ENCODE data around the gene MRPS10. TPM values are rescaled to one million over a fixed set of nuclear protein-coding genes. Genes with fewer than 3 reads are reported as not detected.

MRPS10 gene
- total RNA-seq, result 14.3 TPM

GRCh38 chr6:42217519-42218367 is at the start of gene MRPS10:
MRPS10 (minus strand) TSS chr6:42217861; CDS start chr6:42217849, 12 bp downstream.
- peak; percentile 67 to 96 (median 92) for DNase-seq (ENCODE audit: low read depth in 2 of 3, low spot score in 2 of 3)

- no peak for DNase-seq (ENCODE audit: low read depth in 2 of 3, low spot score in 2 of 3)
Measured at GRCh38 chr6:42266538-42266937, 48.9 kb upstream of the MRPS10 start.

DNA sequence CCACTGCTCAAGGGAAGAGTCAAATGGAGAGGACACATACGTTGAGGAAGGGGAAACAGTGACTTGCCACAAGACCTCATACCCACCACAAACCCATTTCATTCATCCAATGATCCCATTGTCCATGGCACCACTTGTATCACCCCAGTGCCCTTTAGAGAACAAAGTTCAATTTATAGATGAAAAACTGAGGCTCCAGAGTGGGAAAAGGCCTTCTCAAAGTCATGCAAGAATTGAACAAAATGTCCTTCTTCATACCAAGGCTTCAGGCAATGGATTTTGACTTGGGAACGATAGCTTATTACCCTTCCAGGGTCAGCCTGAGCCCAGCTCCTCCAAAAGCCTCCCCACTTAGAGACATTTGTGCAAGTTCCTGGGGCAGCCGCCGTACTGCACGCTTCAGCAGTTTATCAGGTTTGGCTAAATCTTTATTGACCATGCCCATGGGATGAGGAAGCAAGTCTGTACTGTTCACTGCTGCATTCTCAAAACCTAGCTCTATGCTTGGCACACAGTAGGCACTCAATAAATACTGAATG is 47.3 kb upstream of the MRPS10 start:
- no peak for DNase-seq (ENCODE audit: low read depth in 2 of 3, low spot score in 2 of 3)

DNA sequence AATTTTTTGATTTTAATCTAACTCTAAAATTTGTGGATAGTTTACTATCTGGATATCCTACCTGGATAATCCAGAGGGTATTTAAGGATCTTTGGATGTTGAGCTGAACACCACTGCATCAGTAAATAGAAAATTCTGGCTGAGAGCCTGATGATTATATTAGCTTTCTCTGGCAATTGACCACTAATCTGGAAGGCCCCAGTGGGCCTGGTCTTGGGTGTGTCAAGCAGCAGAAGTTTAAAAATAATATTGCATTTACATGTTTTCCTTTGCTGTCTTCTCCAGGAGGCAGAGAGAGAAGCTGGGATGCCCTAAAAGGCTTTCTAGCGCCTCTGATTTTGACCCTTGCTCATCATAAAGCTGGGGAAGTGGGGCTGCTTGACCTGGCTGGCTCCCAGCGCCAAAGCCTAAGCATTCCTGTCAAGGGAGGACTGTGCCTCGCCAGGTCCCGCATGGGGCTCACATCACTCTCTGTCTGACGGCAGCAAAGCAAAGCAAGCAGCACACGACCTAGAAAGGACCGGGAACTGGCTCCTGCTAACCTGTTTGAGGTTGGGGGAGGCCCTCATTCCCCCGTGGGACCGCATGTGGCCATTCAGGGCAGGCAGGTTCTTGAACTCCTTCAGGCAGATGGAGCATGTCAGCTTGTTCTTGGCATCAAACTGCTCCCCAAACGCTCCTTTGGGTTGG is 46.6 kb upstream of the MRPS10 start:
- no peak for DNase-seq (ENCODE audit: low read depth in 2 of 3, low spot score in 2 of 3)

- DNase-seq (ENCODE audit: low read depth in 2 of 3, low spot score in 2 of 3), result no peak
Measured at GRCh38 chr6:42263165-42263728, 45.6 kb upstream of the MRPS10 start.

DNA sequence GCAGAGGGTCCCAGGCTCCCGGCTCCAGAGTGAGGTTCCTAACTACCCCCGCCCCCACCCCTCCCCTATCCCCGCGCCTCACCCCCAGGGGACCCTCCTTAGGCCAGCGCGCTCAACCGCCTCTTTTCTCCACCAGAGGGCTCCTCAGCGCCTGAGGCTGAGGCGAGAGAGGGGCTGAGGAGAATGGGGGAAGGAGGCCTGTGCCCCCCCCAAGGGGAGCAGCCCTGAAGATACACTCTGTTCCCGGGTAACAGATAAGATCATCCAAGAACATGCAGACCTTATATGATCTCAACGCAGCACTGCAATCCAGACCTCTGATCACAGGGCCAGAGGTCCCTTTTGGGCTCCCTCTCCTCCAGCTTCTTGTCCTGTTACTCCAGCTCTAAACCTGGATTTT is 43.3 kb upstream of the MRPS10 start:
- DNase-seq (ENCODE audit: low read depth in 2 of 3, low spot score in 2 of 3), result peak in 2 of 3 donors; percentile 31 to 58

GRCh38 chr6:42260396-42260888 is 42.8 kb upstream of the MRPS10 start:
- no peak for DNase-seq (ENCODE audit: low read depth in 2 of 3, low spot score in 2 of 3)

- no peak for DNase-seq (ENCODE audit: low read depth in 2 of 3, low spot score in 2 of 3)
Measured at GRCh38 chr6:42259841-42260395, 42.3 kb upstream of the MRPS10 start.

DNA sequence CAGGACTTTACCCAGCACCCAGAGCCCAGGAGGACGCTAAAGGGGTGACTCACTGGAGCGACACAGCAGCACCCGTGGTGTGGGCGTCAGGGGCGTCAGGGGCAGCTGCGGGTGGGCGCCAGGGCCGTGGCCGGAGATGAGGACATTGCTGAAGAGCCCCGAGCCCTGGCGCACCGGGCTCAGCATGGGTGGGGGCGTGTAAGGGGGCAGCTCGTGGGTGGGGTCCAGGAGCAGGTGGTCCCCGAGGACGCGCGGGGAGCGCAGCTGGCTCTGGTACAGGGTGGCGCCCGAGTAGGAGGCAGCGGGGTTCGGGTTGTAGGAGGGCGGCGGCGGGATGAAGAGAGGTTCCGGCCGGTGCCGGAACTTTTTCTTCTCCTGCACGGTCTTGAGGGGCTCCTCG is 41.6 kb upstream of the MRPS10 start:
- no peak for DNase-seq (ENCODE audit: low read depth in 2 of 3, low spot score in 2 of 3)

DNA sequence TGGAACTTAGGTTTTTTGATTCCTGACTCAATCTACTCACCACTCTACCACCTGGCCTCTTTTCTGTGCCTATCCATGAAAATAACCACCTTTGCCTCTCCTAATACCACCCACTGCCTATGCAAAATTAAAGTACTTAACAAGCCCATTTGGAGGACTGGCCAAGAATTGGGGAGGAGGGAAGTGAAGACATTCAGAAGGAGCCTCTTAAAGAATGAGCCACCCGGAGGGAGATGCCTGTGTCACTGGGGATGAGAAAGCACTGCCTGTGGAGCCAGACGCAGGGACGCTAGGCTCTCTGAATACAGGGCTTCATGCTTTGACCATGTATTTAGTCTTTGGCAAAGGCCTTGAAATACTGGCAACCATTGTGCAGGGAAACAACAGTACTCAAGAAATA is 40.0 kb upstream of the MRPS10 start:
- DNase-seq (ENCODE audit: low read depth in 2 of 3, low spot score in 2 of 3), result no peak

- DNase-seq (ENCODE audit: low read depth in 2 of 3, low spot score in 2 of 3), result no peak
Measured at GRCh38 chr6:42257063-42257462, 39.4 kb upstream of the MRPS10 start.

- no peak for DNase-seq (ENCODE audit: low read depth in 2 of 3, low spot score in 2 of 3)
Measured at GRCh38 chr6:42255050-42255449, 37.4 kb upstream of the MRPS10 start.

- no peak for DNase-seq (ENCODE audit: low read depth in 2 of 3, low spot score in 2 of 3)
Measured at GRCh38 chr6:42254505-42254904, 36.8 kb upstream of the MRPS10 start.

DNA sequence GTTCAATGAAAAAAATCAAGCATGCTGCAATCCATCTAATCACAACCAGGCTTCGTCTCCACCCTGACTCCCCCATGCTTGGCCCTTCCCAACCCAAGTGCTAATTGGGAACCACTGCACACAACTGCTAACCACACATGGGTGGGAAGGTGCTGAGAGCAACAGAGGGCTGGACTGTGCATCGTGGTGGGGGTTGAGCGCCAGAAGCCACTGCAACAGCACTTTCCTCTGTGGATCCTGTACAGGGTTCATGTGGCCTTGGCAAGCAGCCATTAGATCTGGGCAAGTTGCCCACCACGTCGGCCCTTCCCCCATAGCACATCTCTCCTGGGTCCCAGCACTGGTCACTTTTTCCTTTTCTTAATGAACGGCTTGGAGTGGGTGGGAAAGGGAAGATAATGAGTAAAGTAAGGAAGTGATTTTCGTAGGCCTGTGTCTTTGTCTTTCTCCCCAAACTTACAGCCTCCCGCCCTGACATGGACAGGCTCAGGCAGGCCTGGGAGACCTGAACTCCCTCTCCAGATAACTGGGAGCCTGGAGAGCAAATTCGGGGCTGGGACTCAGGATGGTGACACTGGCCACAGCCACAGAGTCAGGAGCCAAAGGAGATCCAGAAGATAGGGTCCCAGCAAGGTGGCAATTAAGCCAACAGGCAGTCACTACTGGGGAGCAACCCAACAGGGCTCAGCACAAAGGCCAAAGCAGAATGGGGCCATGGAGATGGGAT is 34.4 kb upstream of the MRPS10 start:
- DNase-seq (ENCODE audit: low read depth in 2 of 3, low spot score in 2 of 3), result peak in 1 of 3 donors; percentile 9

GRCh38 chr6:42251500-42251899 is 33.8 kb upstream of the MRPS10 start:
- DNase-seq (ENCODE audit: low read depth in 2 of 3, low spot score in 2 of 3), result no peak

DNA sequence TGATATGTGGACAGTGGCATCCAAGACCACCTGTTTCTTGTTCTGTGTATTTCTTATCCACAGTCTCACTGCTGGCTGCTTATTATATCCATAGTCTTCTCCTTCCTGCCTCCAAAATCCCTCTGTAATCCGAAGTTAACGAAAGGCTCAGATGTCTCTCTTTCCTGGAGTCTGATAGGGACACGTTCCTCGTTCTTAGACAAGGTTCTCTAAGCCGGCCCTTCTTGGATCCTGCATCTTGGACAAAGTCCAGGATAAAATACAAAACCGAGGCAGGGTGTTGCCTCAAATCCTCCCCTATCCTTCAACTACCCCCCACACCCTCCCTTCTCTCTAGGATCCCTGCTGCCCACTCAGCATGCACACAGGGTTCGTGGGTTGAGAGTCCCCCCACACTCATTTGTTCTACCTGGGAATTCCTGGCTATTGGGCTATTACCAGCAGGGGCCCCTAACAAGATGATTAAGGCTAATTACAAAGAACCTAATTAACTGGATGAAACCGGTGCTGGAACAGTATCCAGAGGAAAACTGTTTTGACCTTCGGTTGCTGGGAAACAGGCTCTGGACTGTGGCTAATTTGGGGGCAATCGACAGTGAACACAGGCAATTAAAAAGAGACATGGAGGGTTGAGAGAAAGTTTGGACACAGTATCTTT is 32.7 kb upstream of the MRPS10 start:
- DNase-seq (ENCODE audit: low read depth in 2 of 3, low spot score in 2 of 3), result no peak

GRCh38 chr6:42249279-42249678 is 31.6 kb upstream of the MRPS10 start:
- no peak for DNase-seq (ENCODE audit: low read depth in 2 of 3, low spot score in 2 of 3)

- no peak for DNase-seq (ENCODE audit: low read depth in 2 of 3, low spot score in 2 of 3)
Measured at GRCh38 chr6:42243046-42243445, 25.4 kb upstream of the MRPS10 start.

DNA sequence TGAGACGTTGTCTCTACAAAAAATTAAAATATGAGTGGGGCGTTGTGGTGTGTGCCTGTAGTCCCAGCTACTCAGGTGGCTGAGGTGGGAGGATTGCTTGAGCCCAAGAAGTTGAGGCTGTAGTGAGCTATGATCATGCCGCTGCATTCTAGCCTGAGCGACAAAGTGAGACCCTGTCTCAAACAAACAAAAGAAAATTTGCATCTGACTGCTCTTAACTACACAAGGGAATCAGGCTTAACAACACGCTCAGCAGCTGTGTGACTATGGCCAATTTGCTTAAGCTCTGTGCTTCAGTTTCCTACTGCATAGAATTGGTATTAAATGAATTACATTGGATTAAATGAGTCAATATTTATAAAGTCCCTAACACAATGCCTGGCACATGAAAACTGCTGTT is 24.3 kb upstream of the MRPS10 start:
- no peak for DNase-seq (ENCODE audit: low read depth in 2 of 3, low spot score in 2 of 3)
